NK-92 (cell line): ENCODE results near the gene DOP1A.
A peak's percentile ranks its signal among the peaks of the same experiment; 100 is the strongest.

ENCODE experiments used
- DNase-seq: peaks from one replicate; lab custom pipeline; 2025; ENCODE audit not compliant: unreplicated experiment; lab: John Stamatoyannopoulos, UW

Gene DOP1A, protein sequence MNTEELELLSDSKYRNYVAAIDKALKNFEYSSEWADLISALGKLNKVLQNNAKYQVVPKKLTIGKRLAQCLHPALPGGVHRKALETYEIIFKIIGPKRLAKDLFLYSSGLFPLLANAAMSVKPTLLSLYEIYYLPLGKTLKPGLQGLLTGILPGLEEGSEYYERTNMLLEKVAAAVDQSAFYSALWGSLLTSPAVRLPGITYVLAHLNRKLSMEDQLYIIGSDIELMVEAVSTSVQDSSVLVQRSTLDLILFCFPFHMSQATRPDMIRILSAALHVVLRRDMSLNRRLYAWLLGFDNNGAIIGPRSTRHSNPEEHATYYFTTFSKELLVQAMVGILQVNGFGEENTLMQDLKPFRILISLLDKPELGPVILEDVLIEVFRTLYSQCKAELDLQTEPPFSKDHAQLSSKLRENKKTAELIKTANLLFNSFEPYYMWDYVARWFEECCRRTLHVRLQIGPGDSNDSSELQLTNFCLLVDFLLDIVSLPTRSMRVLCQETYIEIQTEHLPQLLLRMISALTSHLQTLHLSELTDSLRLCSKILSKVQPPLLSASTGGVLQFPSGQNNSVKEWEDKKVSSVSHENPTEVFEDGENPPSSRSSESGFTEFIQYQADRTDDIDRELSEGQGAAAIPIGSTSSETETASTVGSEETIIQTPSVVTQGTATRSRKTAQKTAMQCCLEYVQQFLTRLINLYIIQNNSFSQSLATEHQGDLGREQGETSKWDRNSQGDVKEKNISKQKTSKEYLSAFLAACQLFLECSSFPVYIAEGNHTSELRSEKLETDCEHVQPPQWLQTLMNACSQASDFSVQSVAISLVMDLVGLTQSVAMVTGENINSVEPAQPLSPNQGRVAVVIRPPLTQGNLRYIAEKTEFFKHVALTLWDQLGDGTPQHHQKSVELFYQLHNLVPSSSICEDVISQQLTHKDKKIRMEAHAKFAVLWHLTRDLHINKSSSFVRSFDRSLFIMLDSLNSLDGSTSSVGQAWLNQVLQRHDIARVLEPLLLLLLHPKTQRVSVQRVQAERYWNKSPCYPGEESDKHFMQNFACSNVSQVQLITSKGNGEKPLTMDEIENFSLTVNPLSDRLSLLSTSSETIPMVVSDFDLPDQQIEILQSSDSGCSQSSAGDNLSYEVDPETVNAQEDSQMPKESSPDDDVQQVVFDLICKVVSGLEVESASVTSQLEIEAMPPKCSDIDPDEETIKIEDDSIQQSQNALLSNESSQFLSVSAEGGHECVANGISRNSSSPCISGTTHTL (N-terminal part only)

GRCh38 chr6:83067448-83068439 is at the start of gene DOP1A:
DOP1A (plus strand) TSS chr6:83067671; CDS start chr6:83096978, 29,307 bp downstream.
- peak; percentile 68 for DNase-seq

GRCh38 chr6:83019741-83020140 is 47.7 kb upstream of the DOP1A start:
- DNase-seq, result no peak

DNA sequence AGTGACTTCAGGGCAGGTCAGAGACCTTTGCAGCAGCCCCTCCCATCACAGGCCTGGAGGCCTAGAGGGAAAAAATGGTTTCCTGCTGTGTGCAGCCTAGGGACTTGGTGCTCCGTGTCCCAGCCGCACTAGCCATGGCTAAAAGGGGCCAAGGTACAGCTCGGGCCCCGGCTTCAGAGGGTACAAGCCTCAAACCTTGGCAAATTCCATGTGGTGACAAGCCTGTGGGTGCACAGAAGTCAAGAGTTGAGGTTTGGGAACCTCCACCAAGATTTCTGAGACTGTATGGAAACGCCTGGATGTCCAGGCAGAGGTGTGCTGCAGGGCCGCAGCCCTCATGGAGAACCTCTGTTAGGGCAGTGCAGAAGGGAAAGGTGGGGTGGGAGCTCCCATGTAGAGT is 35.8 kb upstream of the DOP1A start:
- no peak for DNase-seq

GRCh38 chr6:83038246-83038645 is 29.2 kb upstream of the DOP1A start:
- DNase-seq, result no peak

GRCh38 chr6:83042467-83043053 is 24.9 kb upstream of the DOP1A start:
- DNase-seq, result no peak

DNA sequence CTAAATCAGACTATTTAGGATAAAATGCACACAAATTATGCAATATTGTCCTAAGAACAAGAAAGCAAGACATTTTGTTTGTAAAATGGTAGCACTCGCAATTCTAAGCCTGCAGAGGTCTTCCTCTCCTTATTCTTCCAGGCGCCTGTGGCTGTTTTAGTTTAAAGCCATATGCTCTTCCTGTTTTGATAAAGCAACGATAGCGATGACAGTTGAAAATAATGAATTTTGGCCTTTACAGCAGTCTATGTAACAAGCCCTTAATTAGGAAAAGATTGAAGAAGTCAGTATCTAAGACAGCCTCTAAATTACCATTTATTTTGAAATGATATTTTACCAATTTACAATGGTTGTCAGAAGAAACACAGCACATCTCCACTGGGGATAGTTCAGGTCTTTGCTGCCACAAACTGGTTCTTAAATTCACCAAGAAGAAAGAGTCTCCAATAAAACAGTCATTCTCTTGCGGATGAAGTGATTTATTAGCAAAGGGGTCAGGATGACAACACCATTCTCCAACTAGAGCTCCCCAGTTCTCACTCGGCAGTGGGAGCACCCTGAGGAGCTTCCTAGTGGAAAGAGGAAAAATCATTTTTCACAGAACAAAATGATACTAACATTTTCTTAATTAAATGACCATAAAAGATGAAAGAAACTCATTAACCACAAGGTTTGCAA is 23.2 kb upstream of the DOP1A start:
- no peak for DNase-seq

DNA sequence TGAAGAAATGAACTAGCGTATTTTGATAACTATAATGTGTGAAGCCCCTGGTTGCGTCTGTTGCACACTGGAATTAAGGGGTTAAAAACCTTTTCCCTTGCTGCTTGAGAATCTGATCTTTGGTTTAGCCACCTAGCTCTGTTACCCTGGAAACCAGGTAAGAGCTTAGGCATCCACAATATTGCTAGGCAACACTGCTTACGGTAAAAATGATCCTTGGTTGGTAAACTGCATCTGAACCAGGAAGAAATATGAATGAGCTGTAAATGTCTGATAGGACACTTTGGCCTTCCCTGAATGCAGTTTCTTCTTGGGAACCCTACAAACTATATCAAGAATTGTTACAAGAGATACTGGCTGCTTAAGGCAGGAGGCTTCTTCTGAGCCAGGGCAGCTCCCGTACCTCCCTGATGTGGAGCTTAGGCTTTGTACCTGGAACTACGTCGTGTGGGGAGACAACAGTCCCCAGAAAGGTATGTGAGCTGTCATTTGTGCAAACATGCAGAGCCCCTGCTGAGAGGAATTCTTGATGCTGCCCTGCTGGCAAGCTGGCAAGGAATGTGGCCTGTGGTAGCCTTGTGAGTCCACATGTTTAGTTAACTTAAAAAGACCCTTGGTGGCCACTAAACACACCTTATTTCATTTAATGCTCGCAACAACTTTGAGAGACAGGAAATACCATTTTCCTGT is 20.3 kb upstream of the DOP1A start:
- no peak for DNase-seq

GRCh38 chr6:83051377-83052172 is 15.9 kb upstream of the DOP1A start:
- DNase-seq, result no peak

DNA sequence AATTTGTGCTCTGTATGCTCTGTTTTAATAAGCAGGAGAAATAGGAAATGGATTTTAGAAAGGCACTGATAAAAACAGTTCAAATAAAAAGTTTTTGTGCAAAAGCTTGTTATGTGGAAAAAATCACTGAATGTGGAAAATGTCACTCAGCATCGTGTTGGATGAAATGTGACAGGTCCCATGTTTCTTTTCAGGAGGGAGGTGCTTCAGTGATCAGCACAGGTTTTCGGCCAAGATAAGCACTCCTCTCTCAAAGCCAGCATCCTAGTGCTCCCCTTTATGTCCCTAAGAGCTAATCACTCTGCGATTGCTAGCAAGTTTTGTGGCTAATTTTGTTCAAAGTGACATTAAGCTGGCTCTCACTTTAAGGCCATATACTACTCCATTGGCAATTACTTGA is 13.8 kb upstream of the DOP1A start:
- no peak for DNase-seq

GRCh38 chr6:83055366-83055964 is 12.0 kb upstream of the DOP1A start:
- no peak for DNase-seq

GRCh38 chr6:83057705-83058321 is 9.7 kb upstream of the DOP1A start:
- no peak for DNase-seq

DNA sequence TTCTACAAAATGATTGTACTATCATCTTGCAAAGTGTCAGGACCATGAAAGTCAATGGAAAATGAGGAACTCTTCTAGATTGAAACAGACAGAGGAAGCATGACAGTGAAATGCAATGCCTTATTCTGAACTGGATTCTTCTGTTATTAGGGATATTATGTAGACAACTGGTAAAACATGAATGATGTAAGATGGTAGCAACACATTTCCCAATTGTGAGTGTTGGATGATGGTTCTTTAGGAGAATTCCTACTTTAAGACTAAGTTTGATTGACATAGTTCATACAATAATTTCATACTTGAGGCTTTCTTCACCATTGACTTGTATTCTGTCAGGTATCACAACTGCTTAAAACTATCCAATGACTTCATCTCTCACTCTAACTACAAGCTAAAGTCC is 6.3 kb upstream of the DOP1A start:
- DNase-seq, result no peak

DNA sequence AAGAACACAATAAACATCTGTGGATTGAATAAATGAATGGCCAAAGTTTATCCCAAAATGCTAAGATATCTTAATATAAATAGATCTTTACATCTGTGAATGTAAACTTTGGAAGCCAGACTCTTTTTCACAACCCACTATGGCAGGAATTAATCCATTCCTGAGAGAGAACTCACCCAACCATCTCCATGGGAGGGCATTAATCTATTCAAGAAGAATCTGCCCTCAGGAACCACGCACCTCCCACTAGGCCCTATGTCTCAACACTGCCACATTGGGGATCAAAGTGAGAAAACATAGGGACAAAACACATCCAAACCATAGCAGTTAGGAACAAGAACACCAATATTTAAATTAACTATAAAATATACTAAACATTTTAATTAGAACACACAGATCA is 5.2 kb upstream of the DOP1A start:
- DNase-seq, result no peak

DNA sequence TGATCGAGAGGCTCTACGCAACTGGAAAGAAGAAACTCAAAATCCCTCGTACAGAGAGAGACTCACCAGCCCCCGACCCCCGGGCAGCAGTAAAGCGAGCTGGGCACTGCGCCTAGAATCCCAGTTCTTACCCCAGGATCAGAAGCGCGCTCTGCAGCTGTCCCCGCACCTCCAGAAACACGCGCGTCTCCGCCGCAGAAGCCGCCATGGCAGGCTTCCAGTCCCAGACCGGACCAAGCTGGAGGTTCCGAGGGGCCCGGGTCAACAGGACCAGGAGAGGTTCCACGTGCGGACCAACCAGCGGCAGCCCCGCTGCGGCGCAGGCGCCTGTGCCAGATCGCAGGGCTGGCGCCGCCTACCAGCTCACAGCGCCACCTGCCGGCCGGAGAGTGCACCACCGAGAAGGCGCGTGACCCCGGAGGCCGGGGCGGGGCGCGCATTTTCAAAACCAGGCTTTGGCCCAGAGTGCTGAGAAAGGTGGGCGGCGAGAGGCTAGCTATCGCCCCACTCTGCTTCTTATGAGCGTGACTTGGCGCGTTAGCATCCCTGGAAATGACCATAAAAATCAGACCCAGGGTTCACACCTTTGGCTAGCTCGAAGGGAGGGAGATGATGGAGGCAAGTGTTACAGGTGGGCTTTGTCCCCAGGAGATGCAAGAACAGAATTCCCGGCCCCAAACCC is 1.8 kb upstream of the DOP1A start, which contains the start of gene UBE3D:
Gene UBE3D, minus strand, starts transcription at position 331 of the 682 bp plus-strand sequence. Its CDS starts 123 bp downstream, at position 208.
- no peak for DNase-seq

GRCh38 chr6:83068616-83069015 is 1.1 kb downstream of the DOP1A start:
- no peak for DNase-seq

- DNase-seq, result no peak
These were observed 2.2 kb downstream of the DOP1A start for GRCh38 chr6:83069633-83070032.
